A549 treated with GW870086 at 1 μM for 4 hours (cell line): ENCODE data around the gene CFAP410. TPM values are rescaled to one million over a fixed set of nuclear protein-coding genes. Genes with fewer than 3 reads are reported as not detected.

ENCODE experiments used
- total RNA-seq: library from RNA; stranded (reverse); fragments of 200-300 nt; extraction: Qiagen RNA extraction; gene quantifications from 5 replicates; pipeline ENCODE4 v1.2.3, GENCODE V29; 2022; ENCODE audit warnings: low read depth

CFAP410 gene
- total RNA-seq, result 6.8 to 9.9 TPM (median 7.6 TPM) in 5 replicates

DNA sequence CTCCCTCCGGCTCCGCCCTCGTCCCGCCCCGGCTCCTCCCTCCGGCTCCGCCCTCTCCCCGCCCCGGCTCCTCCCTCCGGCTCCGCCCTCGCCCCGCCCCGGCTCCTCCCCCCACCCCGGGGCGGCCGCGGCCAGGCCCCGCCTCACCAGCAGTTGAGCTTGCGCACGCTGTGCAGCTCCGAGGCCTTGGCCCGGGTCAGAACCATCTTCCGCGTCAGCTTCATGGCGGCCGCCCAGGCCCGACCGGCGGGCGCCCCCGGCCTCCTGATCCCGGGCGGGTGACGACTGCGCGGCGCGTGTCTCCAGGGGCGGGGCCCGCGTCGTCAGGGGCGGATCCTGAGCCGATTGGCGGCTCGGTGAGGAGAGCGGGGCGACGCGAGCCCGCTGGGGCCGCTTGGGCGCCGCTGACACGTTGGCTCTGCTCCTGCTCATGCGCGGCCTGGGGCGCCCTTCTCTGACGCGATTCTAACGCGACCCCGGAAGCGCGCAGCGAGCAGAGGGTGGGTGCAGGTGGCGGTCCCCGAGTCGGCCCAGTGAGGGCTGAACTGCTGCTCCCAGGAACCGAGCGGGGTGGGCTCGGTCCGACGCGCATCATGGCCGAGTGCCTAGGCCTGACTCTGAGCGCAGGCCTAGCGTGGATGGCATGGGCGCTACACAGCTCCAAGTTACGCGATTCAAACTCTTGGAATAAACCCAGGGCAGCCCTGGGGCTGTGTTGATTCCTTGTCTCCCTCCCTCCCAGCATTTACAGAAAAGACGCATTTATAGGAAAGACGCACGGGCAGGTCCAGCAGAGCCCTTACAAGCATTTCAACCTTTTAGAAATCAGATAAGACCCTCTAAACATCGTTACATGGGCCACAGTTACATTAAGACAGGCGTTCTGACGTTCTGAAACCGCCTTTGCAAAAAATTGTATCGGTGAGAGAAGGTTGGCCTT, at the start of gene CFAP410:
TSS of gene CFAP410 (minus strand) at position 420 of the 940 bp plus-strand sequence. CDS start at position 224, 196 bp downstream.

DNA sequence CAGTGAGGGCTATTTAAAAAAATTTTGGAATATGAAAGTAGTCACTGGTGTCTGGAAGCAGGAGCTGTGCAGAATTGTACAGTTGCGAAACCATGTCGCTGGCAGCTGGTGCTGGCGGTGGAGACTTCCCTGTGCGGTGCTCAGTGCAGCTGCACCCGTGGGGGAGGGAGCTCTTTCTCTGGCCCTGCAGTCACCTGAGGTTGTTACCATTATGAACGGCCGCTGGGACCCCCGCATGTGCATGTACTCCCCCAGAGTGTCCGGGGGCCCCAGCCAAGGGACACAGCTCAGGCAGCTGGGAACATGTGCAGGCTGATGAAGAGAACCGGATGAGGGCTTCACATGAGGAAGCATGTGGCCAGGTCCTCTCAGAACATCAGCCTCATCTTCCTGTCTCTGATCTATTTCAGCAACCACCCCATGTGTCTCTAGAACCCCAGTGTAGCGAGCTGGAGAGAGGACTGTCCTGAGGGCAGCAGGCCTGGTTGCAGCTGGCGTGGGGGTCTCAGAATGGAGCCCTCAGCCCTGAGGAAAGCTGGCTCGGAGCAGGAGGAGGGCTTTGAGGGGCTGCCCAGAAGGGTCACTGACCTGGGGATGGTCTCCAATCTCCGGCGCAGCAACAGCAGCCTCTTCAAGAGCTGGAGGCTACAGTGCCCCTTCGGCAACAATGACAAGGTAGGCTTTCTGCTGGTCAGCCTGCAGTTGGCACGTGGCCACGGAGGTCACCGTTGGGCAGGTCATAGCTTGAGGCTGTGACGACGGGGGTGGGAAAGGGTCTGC, 14.2 kb upstream of the CFAP410 start, which contains the start of gene TRPM2:
TSS of gene TRPM2 (plus strand) at position 431 of the 780 bp plus-strand sequence. CDS start at position 511, 80 bp downstream.

DNA sequence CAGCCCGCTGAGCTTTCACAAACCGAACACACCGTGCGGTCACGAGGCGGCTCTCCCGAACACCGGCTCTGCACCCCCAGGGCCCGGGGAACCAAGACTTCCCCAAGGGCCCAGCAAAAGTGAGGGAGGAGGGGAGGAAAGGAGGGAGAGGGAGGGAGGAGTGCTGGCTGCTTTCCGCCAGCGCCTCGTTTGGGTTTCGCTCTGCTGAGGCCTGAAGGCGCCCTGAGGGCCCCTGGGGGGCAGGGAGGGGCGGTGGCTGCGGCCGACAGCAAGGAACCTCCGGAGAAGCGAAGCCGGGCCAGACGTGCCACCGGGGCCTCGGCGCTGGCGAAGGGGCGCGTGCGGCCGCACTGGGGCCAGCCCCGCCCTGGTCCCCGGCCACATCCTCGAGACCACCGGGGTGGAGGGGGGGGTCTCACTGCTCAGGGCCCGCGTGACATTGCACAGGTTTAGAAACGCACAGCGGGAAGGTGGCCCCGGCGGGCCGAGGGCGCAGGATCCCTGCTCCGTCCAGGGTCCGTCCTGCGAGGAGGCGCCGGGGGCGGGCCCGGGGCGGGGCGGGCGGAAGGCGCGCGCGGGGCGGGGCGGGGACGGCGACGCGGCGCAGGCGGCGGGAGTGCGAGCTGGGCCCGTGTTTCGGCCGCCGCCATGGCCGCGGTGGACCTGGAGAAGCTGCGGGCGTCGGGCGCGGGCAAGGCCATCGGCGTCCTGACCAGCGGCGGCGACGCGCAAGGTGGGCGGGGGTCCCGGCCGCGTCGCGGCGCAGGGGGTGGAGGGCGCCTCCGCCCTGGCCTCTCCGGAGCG, 39.5 kb downstream of the CFAP410 start, which contains the start of gene PFKL:
TSS of gene PFKL (plus strand) at position 596 of the 804 bp plus-strand sequence. CDS start at position 649, 53 bp downstream.

DNA sequence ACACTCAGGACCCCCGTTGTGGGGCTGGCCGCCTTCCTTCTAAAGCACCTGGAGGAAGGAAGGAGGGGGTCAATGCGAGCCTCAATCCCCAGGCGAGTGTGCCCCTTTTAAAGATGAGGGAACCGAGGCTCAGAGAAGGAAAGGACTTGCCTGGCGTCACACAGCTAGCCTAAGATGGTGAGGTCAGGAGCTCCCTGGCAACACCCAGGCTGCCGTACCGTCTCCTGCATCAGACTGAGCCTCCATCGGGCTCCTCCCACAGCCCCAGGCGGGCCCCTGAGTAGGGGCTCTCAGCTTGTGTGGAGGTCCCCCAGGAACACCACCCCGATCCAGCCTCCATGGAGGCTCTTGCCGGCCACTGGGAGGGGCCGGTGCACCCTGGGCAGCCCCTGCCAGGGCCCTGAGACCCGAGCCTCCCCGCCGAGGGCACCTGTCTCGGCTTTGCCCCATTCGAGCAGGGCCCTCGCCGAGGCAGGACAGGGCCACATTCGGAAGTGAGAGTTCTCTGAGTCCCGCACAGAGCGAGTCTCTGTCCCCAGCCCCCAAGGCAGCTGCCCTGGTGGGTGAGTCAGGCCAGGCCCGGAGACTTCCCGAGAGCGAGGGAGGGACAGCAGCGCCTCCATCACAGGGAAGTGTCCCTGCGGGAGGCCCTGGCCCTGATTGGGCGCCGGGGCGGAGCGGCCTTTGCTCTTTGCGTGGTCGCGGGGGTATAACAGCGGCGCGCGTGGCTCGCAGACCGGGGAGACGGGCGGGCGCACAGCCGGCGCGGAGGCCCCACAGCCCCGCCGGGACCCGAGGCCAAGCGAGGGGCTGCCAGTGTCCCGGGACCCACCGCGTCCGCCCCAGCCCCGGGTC, 53.8 kb downstream of the CFAP410 start, which contains the start of gene AIRE:
TSS of gene AIRE (plus strand) at position 739 of the 855 bp plus-strand sequence. CDS start 131 bp downstream, outside the sequence.

Other genes with a start within 250 kb of the CFAP410 start
- gene PWP2, start 232.0 kb downstream of the CFAP410 start, total RNA-seq, result 1.4 to 4.4 TPM (median 2.2 TPM) in 5 replicates
- 2.7 to 5.6 TPM (median 3.0 TPM) in 5 replicates for gene GATD3, start 205.7 kb downstream of the CFAP410 start, total RNA-seq
- gene ICOSLG, start 98.4 kb downstream of the CFAP410 start, total RNA-seq, result 3.7 to 5.0 TPM (median 4.4 TPM) in 5 replicates
- gene DNMT3L, start 77.5 kb downstream of the CFAP410 start, total RNA-seq, result not detected in 5 replicates
- gene AIRE, start 53.5 kb downstream of the CFAP410 start, total RNA-seq, result not detected in 5 replicates
- 36.6 to 68.8 TPM (median 46.4 TPM) in 5 replicates for gene PFKL, start 39.3 kb downstream of the CFAP410 start, total RNA-seq
- gene TRPM2, start 14.2 kb upstream of the CFAP410 start, total RNA-seq, result 7.5 to 10.9 TPM (median 8.1 TPM) in 5 replicates
- 1.2 to 2.1 TPM (median 1.9 TPM) in 5 replicates for gene LRRC3, start 116.1 kb upstream of the CFAP410 start, total RNA-seq
- not detected in 5 replicates for gene KRTAP10-1, start 200.8 kb upstream of the CFAP410 start, total RNA-seq
- not detected in 5 replicates for gene KRTAP10-2, start 212.1 kb upstream of the CFAP410 start, total RNA-seq
- not detected in 5 replicates for gene KRTAP10-3, start 219.4 kb upstream of the CFAP410 start, total RNA-seq
- not detected in 5 replicates for gene KRTAP10-4, start 234.3 kb upstream of the CFAP410 start, total RNA-seq
- not detected in 5 replicates for gene KRTAP10-5, start 241.2 kb upstream of the CFAP410 start, total RNA-seq